HFFc6 (cell line): Measurements from ENCODE around the gene DNAH2. TPM values are rescaled to one million over a fixed set of nuclear protein-coding genes. Genes with fewer than 3 reads are reported as not detected.
"Not testable (repeated sequence)": the region's sequence is repeated elsewhere in the genome, so short reads cannot be mapped to it uniquely, and the experiment has no call there.

Experiments used
- DNase-seq: peaks from one replicate; pipeline ENCODE4 v3.0.0-alpha.2; 2018
- H3K27ac Mint-ChIP-seq: 2 replicates; pipeline ENCODE4 v1.8.0; 2020; ENCODE audit warnings: mild to moderate bottlenecking, mixed read lengths
- H3K27me3 Mint-ChIP-seq: 2 replicates; pipeline ENCODE4 v1.8.0; 2021; ENCODE audit warnings: mild to moderate bottlenecking, moderate library complexity, mixed read lengths; ENCODE audit not compliant: insufficient read depth
- H3K36me3 Mint-ChIP-seq: 2 replicates; pipeline ENCODE4 v1.8.0; 2021; ENCODE audit warnings: low read depth, mixed read lengths
- H3K4me1 Mint-ChIP-seq: 2 replicates; pipeline ENCODE4 v1.8.0; 2020; ENCODE audit warnings: low read depth, mixed read lengths
- H3K4me3 Mint-ChIP-seq: 2 replicates; pipeline ENCODE4 v1.8.0; 2020; ENCODE audit warnings: mild to moderate bottlenecking, moderate library complexity, mixed read lengths
- H3K9me3 Mint-ChIP-seq: 2 replicates; pipeline ENCODE4 v1.8.0; 2020; ENCODE audit warnings: mild to moderate bottlenecking, mixed read lengths
- total RNA-seq, 6 experiments: library from RNA; stranded (reverse); fragmentation: NEBNext Ultra II Directional; extraction: Animal tissue kit (Norgen Biotek cat#: 25700); gene quantifications; 2 replicates in 1 of 6; 3 replicates in 5 of 6; pipeline ENCODE4 v1.2.3, GENCODE V29; 2021
- TF ChIP-seq, protein P1 (sequence below): fragments of 200-600 bp; sonication (generic); IDR thresholded peaks from 2 replicates; pipeline ENCODE4 v1.5.0; 2021; ENCODE audit warnings: antibody characterized with exemption, mild to moderate bottlenecking

The DNAH2 gene
- total RNA-seq, 6 experiments from 2014 or later: not detected

DNA sequence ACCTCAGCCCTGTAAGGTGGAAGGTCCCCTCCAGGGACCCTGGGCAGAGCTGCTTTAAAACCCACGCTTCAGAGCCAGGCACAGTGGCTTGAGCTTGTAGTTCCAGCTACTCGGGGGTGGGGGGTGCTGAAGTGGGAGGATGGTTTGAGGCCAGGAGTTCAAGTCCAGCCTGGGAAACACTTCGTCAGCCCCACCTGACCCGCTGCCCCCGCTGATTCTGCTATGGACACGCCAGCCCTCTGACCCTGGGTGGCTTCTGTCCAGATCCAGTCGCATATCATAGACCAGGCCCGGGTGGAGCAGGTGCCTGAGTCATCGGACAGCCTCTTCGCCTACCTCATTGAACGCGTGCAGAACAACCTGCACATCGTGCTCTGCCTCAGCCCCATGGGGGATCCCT, 81.3 kb downstream of the DNAH2 start:
- Mint-ChIP-seq H3K27ac (no peak overlapping the region), H3K27me3 (peaks cover 32% of the 10 kb centered on the region), H3K9me3 (no peaks in the 10 kb centered on the region), H3K4me1 (no peaks in the 10 kb centered on the region), H3K36me3 (no peaks in the 10 kb centered on the region), H3K4me3 (no peak overlapping the region)
- no peak for DNase-seq
- TF ChIP-seq, protein P1, sequence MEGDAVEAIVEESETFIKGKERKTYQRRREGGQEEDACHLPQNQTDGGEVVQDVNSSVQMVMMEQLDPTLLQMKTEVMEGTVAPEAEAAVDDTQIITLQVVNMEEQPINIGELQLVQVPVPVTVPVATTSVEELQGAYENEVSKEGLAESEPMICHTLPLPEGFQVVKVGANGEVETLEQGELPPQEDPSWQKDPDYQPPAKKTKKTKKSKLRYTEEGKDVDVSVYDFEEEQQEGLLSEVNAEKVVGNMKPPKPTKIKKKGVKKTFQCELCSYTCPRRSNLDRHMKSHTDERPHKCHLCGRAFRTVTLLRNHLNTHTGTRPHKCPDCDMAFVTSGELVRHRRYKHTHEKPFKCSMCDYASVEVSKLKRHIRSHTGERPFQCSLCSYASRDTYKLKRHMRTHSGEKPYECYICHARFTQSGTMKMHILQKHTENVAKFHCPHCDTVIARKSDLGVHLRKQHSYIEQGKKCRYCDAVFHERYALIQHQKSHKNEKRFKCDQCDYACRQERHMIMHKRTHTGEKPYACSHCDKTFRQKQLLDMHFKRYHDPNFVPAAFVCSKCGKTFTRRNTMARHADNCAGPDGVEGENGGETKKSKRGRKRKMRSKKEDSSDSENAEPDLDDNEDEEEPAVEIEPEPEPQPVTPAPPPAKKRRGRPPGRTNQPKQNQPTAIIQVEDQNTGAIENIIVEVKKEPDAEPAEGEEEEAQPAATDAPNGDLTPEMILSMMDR: no peak

GRCh38 chr17:7803981-7804380, 86.4 kb downstream of the DNAH2 start:
- no peak overlapping the region for H3K4me3 Mint-ChIP-seq
- H3K9me3 Mint-ChIP-seq: no peaks in the 10 kb centered on the region
- DNase-seq: no peak
- H3K27me3 Mint-ChIP-seq: peaks cover 23% of the 10 kb centered on the region
- TF ChIP-seq, protein P1: no peak
- H3K4me1 Mint-ChIP-seq: no peaks in the 10 kb centered on the region
- no peaks in the 10 kb centered on the region for H3K36me3 Mint-ChIP-seq
- no peak overlapping the region for H3K27ac Mint-ChIP-seq

DNA sequence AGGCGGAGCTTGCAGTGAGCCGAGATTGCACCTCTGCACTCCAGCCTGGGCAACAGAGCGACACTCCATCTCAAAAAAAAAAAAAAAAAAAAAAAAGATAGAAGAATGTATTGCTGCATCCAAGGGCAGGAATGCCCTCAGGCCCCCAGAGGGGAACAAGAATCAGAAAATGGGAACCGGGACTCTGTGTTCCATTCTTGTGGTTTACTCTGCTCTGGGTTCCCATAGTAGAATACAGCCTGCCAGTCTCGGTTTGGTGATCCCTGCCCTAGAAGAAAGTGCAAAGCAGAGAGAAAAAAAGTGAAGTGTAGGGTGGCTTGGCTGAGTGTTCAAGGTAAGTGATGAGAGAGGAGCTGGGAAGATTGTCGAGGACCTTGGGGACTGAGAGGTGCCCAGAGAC, 89.0 kb downstream of the DNAH2 start:
- Mint-ChIP-seq H3K4me1 (peaks cover 6% of the 10 kb centered on the region; the same call in 1 of the 2 replicates), H3K4me3 (no peak overlapping the region), H3K27ac (no peak overlapping the region), H3K36me3 (no peaks in the 10 kb centered on the region), H3K9me3 (no peaks in the 10 kb centered on the region), H3K27me3 (peaks cover 11% of the 10 kb centered on the region)
- DNase-seq: no peak
- TF ChIP-seq, protein P1: no peak

- H3K4me3 Mint-ChIP-seq: no peak overlapping the region
- TF ChIP-seq, protein P1: no peak
- no peak overlapping the region for H3K27ac Mint-ChIP-seq
These were observed 89.7 kb downstream of the DNAH2 start for GRCh38 chr17:7807206-7807605.

GRCh38 chr17:7809086-7809790, 91.7 kb downstream of the DNAH2 start:
- Mint-ChIP-seq H3K4me1 (peaks cover 6% of the 10 kb centered on the region; the same call in 1 of the 2 replicates), H3K36me3 (no peaks in the 10 kb centered on the region), H3K4me3 (no peak overlapping the region), H3K27ac (no peak overlapping the region), H3K27me3 (peaks cover 5% of the 10 kb centered on the region), H3K9me3 (no peaks in the 10 kb centered on the region)
- TF ChIP-seq, protein P1: no peak
- no peak for DNase-seq

More at GRCh38 chr17:7807206-7807605, 89.7 kb downstream of the DNAH2 start:
- no peaks in the 10 kb centered on the region for H3K9me3 Mint-ChIP-seq
- H3K27me3 Mint-ChIP-seq: peaks cover 10% of the 10 kb centered on the region
- no peak for DNase-seq
- H3K4me1 Mint-ChIP-seq: peaks cover 6% of the 10 kb centered on the region; the same call in 1 of the 2 replicates
- H3K36me3 Mint-ChIP-seq: no peaks in the 10 kb centered on the region

GRCh38 chr17:7809791-7810343, 92.3 kb downstream of the DNAH2 start:
- not testable (repeated sequence) for H3K27ac Mint-ChIP-seq, H3K27me3 Mint-ChIP-seq, H3K9me3 Mint-ChIP-seq, H3K4me1 Mint-ChIP-seq, H3K4me3 Mint-ChIP-seq, H3K36me3 Mint-ChIP-seq
- DNase-seq: peak; percentile 27
